GM12801 (cell line): Measurements from ENCODE around the gene BBS1.

Source experiments
- CTCF ChIP-seq: IDR thresholded peaks from one replicate; pipeline ENCODE4 v1.5.1; 2011; ENCODE audit warnings: control low read depth; ENCODE audit not compliant: insufficient read length; ENCODE audit errors: extremely low read depth

Gene BBS1

GRCh38 chr11:66498506-66498905 is 11.9 kb upstream of the BBS1 start:
- TF ChIP-seq CTCF, result no peak

- no peak for TF ChIP-seq CTCF
These were observed 5.1 kb upstream of the BBS1 start for GRCh38 chr11:66505276-66505816.

GRCh38 chr11:66509131-66509561 is 1.3 kb upstream of the BBS1 start:
- no peak for TF ChIP-seq CTCF

GRCh38 chr11:66510990-66511339 is 530 bp downstream of the BBS1 start:
- TF ChIP-seq CTCF, result no peak

- TF ChIP-seq CTCF, result no peak
These were observed 13.2 kb downstream of the BBS1 start for GRCh38 chr11:66523611-66524010.

- TF ChIP-seq CTCF, result no peak
These were observed 14.0 kb downstream of the BBS1 start for GRCh38 chr11:66524304-66525040.

- no peak for TF ChIP-seq CTCF
These were observed 18.6 kb downstream of the BBS1 start for GRCh38 chr11:66529069-66529468.
